Right lobe of liver (tissue), 4 donors: ENCODE results near the gene PRCC.

Experiments used
- CTCF ChIP-seq, 4 donors: fragments of 200-600 bp in 3 of 4; fragments of 450-650 bp in 1 of 4; IDR thresholded peaks; one replicate each; pipeline versions ENCODE4 v1.5.1 to v1.8.0; 2016 to 2022; ENCODE audit warnings: antibody characterized with exemption in 4 of 4, mild to moderate bottlenecking in 2 of 4
- POLR2A ChIP-seq: fragments of 450-650 bp; IDR thresholded peaks from one replicate; pipeline ENCODE4 v1.6.1; 2017; ENCODE audit warnings: antibody characterized with exemption, mild to moderate bottlenecking
- donor health status: DM: no; HTN: no; CAD: no.
- donor health status: DM: no; HTN: no; CAD: no.
- donor health status: DM: no; HTN: yes; CAD: no.

DNA sequence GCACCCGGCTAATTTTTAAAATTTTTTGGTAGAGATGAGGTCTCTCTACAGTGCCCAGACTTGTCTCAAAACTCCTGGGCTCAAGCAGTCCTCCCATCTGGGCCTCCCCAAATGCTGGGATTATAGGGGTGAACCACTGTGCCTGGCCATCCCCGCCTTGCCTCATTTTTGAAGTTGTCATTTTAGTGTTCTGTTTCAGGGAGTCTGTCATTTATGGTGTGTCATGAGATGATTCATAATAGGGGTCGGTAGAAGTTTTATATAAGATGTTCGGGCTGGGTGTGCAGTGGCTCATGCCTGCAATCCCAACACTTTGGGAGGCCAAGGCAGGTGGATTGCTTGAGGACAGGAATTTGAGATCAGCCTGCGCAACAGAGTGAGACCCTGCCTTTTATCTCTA is 8.5 kb downstream of the PRCC start:
- no peak for TF ChIP-seq CTCF (IDR thresholded peaks at IDR 0.05)
- no peak for TF ChIP-seq POLR2A
